ENCODE measurements around the gene ENC1. TPM values are rescaled to one million over a fixed set of nuclear protein-coding genes. Genes with fewer than 3 reads are reported as not detected.
A peak's percentile ranks its signal among the peaks of the same experiment; 100 is the strongest.

The ENC1 gene
- total RNA-seq, 1 experiment from 2014 or later = 37.0 TPM

- in situ Hi-C loops (cut with HindIII; ENCODE audit: low pct_unique_long_range_greater_than_20kb, low sequenced_read_pairs) (no loop called here), intact Hi-C loops (cut with micrococcal nuclease; ENCODE audit: unreplicated experiment) (loop anchor here (2.0 to 10.0 kb wide), 4 partner anchors 247 to 1047 kb away; no protein-coding TSS in a partner anchor)
- ATAC-seq = peak; percentile 31
- CTCF ChIA-PET = interaction anchor here (0.5 to 1.1 kb wide), 5 partner anchors 66 to 1829 kb away, joined by 3 to 11 read pairs (median 3); no protein-coding TSS in a partner anchor
- Histone ChIP-seq H3K4me1 (ENCODE audit: control insufficient read depth, insufficient read depth, low read length) (peaks cover 19% of the 10 kb centered on the region), H3K36me3 (ENCODE audit: control insufficient read depth, insufficient read depth, low read length) (peaks cover 4% of the 10 kb centered on the region; the same call in 1 of the 2 replicates), H3K27ac (ENCODE audit: low read length) (peak overlapping the region; percentile 78), H3K9me3 (ENCODE audit: control insufficient read depth, insufficient read depth, low read depth, low read length) (no peaks in the 10 kb centered on the region), H3K4me3 (ENCODE audit: low read depth in 2 of 2, low read length in 2 of 2) (peak overlapping the region; percentile 79 to 88), H3K27me3 (ENCODE audit: control insufficient read depth, insufficient read depth, low read length) (no peaks in the 10 kb centered on the region)
- no TSS peak for BruUV-seq (replicated peaks)
- TF ChIP-seq REST (IDR thresholded peaks at IDR 0.05; ENCODE audit: insufficient read depth in 1 of 2, low read depth in 2 of 2, low read length in 1 of 2) (no peak), POLR2AphosphoS5 (IDR thresholded peaks at IDR 0.05; ENCODE audit: low read depth, low read length) (no peak; the same call in 1 of the 2 replicates)
- TF ChIP-seq, protein P1, sequence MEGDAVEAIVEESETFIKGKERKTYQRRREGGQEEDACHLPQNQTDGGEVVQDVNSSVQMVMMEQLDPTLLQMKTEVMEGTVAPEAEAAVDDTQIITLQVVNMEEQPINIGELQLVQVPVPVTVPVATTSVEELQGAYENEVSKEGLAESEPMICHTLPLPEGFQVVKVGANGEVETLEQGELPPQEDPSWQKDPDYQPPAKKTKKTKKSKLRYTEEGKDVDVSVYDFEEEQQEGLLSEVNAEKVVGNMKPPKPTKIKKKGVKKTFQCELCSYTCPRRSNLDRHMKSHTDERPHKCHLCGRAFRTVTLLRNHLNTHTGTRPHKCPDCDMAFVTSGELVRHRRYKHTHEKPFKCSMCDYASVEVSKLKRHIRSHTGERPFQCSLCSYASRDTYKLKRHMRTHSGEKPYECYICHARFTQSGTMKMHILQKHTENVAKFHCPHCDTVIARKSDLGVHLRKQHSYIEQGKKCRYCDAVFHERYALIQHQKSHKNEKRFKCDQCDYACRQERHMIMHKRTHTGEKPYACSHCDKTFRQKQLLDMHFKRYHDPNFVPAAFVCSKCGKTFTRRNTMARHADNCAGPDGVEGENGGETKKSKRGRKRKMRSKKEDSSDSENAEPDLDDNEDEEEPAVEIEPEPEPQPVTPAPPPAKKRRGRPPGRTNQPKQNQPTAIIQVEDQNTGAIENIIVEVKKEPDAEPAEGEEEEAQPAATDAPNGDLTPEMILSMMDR (IDR thresholded peaks at IDR 0.05) = peak; percentile 84
- peak; percentile 81 for DNase-seq (ENCODE audit: low read depth, low spot score)
- POLR2A ChIA-PET = no interaction called here
Measured at GRCh38 chr5:74641735-74642542, 1.4 kb upstream of the ENC1 start.

DNA sequence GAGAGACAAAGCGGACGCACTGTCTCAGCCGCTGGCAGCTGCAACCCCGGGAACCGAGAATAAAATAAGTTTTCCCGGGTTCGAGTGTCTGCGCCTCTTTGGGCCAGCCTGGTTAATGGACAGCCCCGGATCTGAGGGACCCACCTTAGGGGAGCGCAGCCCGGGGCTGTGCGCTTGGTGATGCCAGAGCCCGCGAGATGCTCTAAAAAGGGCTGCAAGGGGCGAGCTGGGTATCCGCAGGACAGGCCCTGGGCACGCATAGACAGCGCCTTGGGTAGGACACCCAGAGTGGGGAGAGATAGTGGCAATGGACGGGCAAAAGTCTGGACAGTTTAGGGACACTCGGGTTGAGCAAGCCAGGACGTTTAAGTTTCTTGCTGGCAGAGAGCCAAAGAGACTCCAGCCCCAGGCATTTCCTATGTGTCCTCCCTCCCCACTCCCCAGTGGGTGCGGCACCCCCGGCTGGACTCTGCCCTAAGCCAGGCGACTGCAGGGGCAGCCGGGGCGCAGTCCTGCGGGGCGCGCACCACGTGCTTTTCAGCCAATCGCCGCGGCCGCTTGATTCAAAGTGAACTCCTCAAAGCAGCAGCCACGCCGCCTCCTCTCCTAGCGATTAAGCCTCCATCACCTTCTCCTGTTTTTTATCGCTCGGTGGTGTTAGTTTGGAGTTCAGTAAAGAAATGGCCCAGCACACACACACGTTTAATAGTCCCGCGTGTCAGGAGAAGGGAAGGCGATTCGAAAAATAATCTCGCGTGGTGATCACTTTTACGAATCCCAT is 616 bp upstream of the ENC1 start:
- peaks cover 26% of the 10 kb centered on the region for H3K4me1 ChIP-seq (ENCODE audit: control insufficient read depth, insufficient read depth, low read length)
- BruUV-seq (replicated peaks) = no TSS peak
- peaks cover 4% of the 10 kb centered on the region; the same call in 1 of the 2 replicates for H3K36me3 ChIP-seq (ENCODE audit: control insufficient read depth, insufficient read depth, low read length)
- no peaks in the 10 kb centered on the region for H3K27me3 ChIP-seq (ENCODE audit: control insufficient read depth, insufficient read depth, low read length)
- H3K4me3 ChIP-seq (ENCODE audit: low read depth in 2 of 2, low read length in 2 of 2) = peak overlapping the region; percentile 79 to 88
- peak overlapping the region; percentile 78 for H3K27ac ChIP-seq (ENCODE audit: low read length)
- in situ Hi-C loops (cut with HindIII; ENCODE audit: low pct_unique_long_range_greater_than_20kb, low sequenced_read_pairs) (no loop called here), intact Hi-C loops (cut with micrococcal nuclease; ENCODE audit: unreplicated experiment) (loop anchor here (2.0 to 10.0 kb wide), 4 partner anchors 246 to 1046 kb away; no protein-coding TSS in a partner anchor)
- DNase-seq (ENCODE audit: low read depth, low spot score) = peak; percentile 61
- ATAC-seq = peak; percentile 73
- H3K9me3 ChIP-seq (ENCODE audit: control insufficient read depth, insufficient read depth, low read depth, low read length) = no peaks in the 10 kb centered on the region
- ChIA-PET POLR2A (interaction anchor here (0.6 kb wide), 1 partner anchor 1024 kb away, joined by 3 read pairs; no protein-coding TSS in a partner anchor), CTCF (interaction anchor here (0.5 to 1.1 kb wide), 5 partner anchors 429 to 1830 kb away, joined by 3 read pairs; no protein-coding TSS in a partner anchor)
- 0 out of 2 replicates have a peak, but pooled peaks have one; percentile 55 for TF ChIP-seq TCF7L2 (IDR thresholded peaks at IDR 0.05; ENCODE audit: low read depth, low read length)
- TF ChIP-seq, protein P1 (IDR thresholded peaks at IDR 0.05) = no peak
- peak; percentile 67 for TF ChIP-seq SIN3A (IDR thresholded peaks at IDR 0.05; ENCODE audit: borderline replicate concordance, insufficient read depth, low read depth, low read length)
- 0 out of 2 replicates have a peak, but pooled peaks have one; percentile 11 for TF ChIP-seq POLR2AphosphoS5 (IDR thresholded peaks at IDR 0.05; ENCODE audit: low read depth, low read length)
